ENCODE results near the gene ARSA.
"Not testable (repeated sequence)": the region's sequence is repeated elsewhere in the genome, so short reads cannot be mapped to it uniquely, and the experiment has no call there.

The ARSA gene

DNA sequence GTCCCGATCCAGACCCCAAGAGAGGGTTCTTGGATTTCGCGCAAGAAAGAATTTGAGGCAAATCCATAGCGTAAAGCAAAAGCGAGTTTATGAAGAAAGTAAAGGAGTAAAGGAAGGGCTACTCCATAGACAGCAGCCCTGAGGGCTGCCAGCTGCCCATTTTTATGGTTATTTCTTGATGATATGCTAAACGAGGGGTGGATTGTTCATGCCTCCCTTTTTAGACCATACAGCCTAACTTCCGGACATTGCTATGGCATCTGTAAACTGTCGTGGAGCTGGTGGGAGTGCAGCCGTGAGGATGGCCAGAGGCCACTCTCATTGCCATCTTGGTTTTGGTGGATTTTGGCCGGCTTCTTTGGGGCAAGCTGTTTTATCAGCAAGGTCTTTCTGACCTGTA is 25.3 kb upstream of the ARSA start:
- DNase-seq, result no peak

DNA sequence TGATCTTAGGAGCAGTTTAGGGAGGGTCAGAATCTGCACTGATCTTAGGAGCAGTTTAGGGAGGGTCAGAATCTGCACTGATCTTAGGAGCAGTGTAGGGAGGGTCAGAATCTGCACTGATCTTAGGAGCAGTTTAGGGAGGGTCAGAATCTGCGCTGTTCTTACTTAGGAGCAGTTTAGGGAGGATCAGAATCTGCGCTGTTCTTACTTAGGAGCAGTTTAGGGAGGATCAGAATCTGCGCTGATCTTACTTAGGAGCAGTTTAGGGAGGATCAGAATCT is 15.8 kb upstream of the ARSA start:
- DNase-seq, result not testable (repeated sequence)

DNA sequence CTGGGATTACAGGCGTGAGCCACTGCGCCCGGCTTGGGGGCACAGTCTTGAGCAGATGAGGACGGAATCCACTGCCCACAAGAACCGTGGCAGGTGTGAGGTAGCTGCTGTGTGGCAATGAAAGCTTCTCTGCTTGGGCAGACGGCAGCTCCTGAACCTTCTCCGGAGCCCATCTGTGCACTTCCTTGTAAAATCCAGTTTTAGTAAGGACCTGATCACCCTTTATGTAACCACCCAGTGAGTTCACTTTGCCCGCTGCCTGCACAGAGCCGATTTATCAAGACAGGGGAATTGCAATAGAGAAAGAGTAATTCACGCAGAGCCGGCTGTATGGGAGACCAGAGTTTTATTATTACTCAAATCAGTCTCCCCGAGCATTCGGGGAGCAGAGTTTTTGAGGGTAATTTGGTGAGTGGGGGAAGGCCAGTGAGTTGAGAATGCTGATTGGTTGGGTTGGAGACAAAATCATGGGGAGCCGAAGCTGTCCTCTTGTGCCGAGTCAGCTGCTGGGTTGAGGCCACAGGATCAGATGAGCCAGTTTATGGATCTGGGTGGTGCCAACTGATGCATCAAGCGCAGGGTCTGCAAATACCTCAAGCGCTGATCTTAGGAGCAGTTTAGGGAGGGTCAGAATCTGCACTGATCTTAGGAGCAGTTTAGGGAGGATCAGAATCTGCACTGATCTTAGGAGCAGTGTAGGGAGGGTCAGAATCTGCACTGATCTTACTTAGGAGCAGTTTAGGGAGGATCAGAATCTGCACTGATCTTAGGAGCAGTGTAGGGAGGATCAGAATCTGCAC is 15.3 kb upstream of the ARSA start:
- DNase-seq, result not testable (repeated sequence)

DNA sequence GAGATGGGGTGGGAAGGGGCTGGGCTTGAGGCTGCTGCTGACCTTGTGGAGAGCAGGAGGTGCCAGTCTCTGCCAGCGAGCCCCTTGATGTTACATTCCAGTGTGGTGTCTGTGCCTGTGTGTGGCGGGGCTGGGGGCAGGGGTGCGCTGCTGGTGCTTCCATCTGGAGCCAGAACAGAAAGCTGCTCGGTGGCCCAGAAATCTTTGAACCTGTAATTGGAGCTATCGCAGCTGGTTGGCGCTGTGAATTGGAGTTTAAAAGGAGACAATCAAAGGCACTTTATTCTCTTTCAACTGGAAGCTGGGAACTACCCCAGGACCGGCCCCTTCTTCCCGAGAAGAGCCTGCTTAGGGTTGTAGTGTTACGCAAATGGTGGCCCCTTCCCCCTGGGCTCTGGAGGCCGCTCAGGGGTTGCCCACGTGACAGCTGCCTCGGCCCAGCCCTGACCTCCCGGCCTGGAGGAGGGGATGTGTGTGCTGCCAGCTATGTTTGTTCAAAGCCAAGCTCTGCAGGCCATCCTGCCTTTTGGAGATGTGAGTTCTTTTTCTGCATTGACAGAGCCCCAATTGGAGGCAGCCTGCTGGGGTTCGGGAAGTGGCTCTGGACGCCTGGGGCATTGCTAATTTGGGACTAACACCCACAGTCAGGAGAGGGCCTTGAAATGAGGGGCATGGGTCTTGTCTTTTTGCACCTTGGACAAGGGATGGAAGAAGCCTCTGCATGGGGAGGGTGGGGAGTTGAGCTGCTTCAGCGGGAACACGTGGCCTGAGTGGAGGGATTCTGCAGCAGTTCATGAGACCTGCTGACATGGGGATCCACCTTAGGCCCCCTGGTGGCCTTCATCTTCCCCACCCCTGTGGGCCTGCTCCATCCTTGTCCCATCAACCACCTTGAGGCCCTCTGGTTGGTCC is 14.0 kb upstream of the ARSA start:
- no peak for DNase-seq

DNA sequence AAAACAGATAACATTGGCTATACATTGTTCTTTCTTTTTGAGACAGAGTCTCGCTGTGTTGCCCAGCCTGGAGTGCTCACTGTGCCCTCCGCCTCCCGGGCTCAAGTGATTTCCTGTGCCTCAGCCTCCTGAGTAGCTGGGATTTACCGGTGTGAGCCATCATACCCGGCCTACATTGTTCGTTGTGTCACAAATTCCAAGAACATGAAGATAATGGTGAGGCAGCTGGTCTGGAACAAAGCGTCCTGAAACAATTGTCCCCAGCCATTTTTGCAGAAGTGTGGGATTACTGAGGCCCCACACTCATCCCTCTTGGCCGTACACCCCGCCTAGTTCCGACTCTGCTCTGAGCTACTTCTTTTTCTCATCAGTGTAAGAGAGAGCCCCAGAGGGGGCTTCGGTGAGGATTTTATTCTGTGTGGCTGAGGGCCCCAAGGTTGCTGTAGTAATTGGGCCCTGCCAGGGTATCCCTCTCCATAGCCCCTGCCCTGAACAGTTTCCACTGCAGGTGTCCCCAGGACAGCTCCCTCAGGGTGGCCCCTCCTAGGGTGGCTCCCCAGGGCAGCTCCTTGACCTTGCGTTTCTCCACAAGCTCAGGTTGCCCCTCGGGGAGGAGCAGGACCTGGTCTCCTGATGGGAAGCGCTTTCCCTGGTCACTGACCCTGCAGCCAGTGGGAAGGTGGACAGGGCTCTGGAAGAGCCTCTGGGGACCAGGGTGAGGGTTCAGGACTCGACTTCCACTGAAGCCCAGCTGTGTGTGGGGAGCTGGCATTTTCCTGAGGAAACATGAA is 13.1 kb upstream of the ARSA start:
- no peak for DNase-seq

DNA sequence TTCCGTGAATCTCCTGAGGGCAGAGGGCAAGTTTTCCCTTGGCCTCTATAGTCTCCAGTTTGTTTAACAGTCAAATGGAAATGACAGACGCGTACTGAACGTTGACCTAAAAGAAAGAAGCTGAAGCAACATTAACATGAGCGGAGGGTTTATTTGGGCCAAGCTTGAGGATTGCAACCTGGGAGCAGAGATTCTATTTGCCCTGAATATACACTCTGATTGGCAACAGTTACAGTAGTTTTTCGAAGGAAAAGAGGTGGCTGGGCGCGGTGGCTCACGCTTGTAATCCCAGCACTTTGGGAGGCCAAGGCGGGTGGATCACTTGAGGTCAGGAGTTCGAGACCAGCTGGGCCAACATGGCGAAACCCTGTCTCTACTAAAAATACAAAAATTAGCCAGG is 12.3 kb upstream of the ARSA start:
- not testable (repeated sequence) for DNase-seq

DNA sequence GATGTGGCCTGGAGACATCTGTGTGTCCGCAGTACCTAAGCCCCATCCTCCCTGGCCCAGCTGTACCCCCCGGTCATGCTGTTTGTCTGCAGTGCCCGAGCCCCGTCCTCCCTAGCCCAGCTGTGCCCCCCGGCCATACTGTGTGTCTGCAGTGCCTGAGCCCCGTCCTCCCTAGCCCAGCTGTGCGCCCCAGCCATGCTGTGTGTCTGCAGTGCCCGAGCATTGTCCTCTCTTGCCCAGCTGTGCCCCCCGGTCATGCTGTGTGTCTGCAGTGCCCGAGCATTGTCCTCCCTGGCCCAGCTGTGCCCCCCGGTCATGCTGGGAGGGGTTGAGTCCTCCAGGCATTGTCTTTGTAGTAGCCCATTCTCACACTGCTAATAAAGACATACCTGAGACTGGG is 7.6 kb upstream of the ARSA start:
- no peak for DNase-seq

DNA sequence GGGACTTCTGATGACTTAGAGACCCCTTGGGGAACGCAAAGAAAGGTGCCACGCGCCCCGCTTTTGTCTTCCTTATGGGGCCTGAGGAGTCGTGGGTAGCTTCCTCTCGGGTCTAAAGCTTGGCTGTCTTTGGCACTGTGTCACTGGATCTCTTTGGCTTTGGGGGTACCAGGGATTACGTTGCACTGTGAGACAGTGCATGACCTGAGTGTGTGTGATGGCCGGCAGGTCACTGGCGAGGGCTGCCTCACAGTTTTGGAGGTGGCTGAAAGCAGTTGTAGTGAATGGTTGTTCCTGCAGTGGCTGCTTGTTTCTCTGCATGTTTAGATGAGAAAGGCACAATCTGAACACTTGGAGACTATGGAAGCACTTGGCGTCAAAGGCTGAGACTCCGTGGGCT is 5.8 kb upstream of the ARSA start:
- no peak for DNase-seq

DNA sequence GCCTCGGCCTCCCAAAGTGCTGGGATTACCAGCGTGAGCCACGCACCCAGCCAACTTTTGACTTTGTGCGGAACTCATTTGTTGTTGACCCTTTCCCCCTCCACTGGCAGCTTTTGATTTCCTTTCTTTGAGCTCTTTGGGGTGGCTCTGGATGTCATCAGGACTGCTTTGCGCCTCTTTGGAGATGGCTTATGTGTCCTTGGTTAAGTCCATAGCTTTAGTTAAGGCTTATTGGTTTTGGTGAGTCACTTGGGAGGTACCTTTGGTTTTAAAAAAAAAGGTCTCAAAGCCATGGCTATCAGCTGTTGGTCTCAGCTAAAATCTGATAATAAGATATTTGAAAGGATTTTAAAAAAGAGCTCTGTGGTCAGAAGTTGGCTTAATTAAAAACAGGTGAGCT is 5.1 kb upstream of the ARSA start:
- no peak for DNase-seq

DNA sequence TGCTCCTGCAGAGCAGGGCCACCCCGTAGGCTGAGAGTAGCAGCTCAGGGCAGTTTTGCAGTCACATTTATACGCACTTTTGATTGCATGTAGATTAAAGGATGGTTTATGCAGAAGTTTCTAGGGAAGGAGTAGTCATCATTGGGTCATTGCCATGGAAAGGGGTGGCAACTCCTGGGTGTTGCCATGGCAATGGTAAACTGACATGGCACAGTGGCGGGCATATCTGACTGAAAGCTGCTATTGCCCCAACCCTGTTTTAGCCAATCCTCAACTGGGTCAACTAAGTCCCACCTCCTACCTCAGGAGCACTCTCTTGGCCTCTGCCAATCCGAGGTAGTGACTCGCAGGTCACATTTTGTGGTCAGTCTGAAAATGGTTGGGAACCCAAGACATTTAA is 2.4 kb upstream of the ARSA start:
- DNase-seq, result no peak

DNA sequence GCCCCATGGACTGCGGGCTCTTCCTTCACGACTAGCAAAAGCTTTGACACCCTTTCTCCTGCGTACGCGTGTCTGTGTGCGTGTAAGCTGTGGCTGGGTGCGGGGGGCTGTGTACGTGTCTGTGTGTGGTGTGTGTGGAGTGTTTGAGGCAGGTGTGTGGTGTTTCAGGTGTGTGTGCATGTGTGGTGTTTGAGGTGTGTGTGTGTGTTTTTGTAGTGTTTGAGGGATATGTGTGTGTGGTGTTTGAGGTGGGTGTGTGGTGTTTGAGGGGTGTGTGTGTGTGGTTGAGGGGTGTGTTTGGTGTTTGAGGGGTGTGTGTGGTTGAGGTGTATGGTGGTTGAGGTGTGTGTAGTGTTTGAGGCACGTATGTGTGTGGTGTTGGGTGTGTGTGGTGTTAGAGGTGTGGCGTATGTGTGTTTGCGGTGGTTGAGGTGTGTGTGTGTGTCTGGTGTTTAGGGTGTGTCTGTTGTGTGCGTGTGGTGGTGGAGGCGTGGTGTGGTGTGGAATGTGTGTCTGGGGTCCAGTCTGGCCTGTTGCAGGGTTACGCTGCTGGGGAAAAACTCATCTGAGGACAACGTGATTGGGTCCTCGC is 687 bp upstream of the ARSA start:
- DNase-seq, result no peak

DNA sequence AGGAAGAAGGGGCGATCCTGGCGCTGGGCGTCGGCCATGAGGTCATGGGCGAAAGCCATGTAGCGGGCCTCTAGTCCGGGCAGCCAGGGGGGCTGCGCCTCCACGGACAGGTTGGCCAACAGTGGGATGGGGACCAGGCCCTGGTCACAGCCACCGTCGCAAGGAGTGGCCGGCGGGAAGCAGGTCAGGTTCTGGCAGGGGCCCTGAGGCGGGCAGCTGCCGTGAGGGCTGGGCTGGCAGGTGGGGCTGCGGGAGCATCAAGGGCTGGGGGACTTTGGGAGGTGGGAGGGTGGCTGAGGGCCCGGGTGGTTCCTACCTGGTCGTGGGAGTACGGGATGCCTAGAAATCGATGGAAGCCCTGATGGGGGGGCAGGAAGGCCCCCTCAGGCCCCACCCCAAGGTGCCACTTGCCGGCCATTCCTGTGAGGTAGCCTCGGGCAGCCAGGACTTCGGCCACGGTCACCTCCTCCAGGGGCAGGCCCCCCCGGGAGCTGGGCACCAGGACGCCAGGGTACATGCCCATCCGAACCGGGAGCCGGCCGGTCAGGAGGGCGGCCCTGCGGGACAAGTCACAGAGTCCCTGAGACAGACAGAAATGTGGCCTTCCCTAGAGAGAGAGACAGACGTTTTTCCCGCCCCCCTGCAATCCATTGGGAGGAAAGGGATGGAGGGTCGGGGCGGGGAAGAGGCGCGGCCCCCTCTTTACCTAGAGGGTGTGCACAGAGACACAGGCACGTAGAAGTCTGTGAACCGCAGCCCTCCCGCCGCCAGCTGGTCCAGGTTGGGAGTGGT is 906 bp downstream of the ARSA start:
- DNase-seq, result no peak

DNA sequence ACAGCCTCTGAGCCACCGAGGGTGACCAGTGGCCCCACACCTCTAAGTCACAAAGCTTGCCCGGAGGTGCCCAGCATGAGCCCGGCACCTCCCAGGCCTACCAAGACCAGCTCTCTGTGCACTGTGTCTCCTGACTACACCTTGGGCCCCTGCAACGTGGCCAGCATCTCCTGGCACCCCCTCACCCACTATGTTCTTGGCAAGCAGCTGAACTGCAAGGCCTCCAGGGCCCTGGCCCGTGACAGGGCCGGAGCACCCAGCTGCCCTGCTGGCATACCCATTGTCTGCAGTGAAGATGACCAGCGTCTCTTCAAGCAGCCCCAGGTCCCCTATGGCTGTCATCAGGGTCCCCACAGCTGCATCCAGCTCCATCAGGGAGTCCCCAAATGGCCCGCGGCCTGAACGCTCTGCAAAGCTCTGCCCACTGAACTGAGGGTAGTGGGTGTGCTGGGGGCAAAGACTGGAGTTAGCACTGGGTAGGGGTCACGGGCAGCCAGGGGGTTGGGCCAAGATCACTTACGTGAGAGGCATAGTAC is 1.6 kb downstream of the ARSA start:
- no peak for DNase-seq

DNA sequence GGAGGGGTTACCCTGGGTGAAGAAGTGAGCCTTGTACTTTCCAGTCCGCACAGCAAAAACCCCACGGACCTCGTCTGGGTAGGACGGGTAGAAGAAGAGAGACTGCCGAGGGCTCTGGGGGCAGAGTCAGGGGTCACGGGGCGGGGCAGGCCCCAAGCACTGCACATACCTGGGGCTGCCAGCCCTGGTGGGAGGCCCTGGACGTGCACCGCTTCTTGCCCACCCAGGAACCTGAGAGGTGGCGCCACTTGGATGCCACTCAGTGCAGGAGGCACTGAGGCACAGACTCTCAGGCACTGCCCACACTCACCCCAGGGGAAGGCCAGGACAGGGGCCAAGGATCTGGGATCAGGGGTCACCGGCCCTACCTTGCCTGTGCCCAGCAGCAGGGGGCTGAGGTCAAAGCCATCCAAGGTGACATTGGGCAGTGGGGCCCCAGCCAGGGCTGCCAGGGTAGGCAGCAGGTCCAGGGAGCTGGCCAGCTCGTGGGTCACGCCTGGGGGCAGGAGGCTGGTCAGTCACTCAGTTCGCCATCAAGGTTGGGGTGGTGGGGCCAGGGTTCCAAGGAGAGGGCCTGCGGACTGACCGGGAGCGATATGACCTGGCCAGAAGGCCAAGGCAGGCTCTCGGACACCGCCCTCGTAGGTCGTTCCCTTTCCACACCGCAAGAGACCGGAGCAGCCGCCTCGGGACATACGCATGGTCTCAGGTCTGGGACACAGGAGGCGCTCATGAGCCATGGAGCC is 2.2 kb downstream of the ARSA start:
- no peak for DNase-seq

DNA sequence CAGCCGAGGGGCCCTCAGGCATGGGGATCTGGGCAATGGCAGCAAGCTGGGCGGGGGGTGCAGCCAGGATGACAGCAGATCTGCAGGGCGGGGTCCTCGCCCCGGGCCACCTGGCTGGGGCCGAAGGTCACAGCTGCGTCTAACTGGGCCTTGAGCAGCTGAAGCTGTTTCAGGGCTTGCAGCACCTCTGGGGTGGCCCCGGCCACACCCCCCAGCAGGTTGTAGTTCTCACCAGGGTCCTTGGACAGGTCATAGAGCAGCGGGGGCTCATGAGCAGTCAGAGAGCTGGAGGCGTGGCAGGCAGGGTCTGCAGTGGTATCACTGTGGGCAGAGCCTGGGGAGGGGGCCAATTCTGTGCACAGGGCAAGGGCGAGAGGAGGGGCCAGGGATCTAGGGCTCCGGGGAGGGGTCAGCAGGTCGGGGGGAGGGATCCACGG is 2.8 kb downstream of the ARSA start:
- DNase-seq, result no peak

DNA sequence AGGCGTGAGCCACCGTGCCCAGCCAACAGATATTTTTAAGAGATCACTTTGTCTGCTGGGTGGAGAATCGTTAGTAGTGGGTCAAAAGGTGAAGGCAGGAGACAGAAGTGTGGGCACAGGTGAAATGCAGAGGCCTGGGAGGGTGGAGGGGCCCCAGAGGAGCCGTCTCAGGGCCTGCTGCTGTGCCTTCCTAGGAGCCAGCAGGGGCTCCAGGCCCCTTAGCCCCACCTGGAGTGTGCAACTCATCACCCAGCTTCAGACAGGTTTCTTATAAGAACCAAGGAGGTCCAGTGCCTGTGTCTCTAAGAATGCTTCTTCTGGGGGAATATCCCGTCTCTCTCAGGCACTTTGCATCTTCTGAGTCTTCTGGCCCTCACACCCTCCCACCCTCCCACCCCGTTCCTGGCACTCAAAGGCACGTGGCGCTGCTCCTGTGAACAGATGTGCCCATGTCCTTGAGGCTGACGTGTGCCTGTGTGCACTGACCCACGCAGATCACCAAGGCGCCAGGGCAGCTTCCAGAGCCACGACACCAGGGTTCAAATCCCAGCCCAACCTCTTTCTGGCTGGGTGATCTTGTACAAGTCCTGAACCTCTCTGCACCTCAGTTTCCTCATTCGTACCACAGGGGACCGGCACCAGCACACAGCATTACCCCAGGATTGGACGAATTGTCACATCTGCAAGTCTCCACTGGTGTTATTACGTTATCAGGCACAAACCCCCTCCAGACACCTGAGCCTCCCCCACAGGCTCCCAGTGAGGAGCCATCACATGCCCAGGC is 3.4 kb downstream of the ARSA start:
- no peak for DNase-seq

DNA sequence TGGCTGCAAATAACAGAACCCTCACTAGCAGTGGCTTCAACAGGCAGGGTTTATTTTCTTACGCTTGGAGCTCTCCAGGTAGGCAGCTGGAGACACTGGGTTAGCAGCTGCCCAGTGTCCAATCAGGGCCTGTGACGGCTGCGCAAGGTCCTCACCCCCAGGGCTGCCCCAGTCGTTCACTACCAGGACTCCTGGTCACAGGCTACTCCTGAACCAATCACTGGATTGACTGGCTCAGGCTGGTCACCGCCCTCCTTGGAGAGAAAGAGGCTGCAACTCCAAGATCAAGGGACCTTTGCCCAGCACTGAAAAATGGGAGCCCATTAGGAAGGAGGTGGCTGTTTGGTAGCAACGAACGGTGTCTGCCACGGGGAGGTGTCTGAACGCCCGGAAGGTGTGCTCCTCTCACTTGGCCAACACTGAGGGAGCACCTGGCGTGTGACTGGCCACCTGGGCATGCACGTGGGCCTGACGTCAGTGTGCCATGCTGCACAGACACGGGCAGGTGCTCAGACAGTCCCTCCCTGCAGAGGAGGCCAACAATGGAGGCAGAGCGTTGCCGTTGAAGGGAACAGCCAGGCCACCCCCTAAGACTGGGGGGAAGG is 5.1 kb downstream of the ARSA start:
- DNase-seq, result peak; percentile 82

DNA sequence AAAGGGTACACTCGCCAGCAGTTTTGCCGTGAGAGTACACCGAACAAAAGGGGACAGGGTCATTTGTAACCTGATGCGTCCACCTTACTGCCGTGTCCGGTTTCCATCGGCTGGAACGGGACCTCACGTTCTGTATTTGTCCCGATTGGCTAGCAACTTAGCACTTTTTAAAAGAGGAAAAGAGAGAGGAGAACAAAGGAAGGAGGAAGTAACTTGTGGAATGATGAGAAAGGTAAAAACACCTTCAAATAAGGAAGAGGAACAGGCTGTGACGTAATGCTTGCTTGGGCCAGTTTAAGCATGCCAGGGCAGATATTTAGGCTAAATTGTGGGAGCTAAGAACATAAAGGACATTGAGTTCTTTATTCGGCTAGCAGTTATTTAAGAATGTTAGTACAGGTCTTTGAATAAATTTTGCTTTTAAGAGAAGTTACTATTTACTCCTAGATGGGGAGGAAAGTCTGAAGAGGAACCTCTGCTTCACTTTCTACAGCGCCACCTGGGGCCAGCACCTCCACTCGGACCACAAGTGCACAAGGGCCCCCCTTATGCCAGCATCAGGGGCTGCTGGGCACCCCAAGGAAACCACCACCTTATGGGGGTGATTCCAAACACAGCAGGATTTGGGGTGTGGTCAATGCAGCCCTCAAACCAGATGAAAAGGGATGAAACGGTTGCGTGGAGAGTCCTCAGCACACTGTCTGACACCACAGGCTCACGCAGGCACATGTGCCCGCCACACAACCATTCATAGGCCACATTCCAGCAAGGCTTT is 5.8 kb downstream of the ARSA start:
- no peak for DNase-seq

DNA sequence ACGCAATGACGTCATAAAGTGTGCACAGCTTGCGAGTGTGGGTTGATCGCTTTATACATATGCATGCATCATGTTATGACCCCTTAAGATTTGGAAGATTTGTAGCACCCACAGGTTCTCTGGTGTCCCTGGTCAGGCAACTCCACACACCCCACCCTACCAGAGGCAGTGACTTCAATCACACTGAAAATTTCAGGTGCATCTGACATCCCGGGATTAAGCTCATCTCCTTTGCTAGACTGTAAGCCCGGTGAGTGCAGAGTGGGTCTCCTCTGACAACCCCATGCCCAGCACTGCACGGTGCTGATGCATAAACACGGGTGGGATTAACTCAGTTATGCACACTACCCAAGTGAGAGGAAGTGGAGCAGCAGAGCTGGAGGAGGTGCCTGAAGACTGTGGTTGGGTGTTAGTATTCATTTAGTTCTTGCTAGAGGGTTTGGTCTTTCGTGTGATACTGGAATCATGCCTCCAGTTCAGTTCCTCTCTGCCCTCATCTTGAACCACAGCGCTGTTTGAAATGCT is 6.5 kb downstream of the ARSA start:
- no peak for DNase-seq
